Activated CD4-positive, alpha-beta T cell treated with anti-CD3 and anti-CD28 coated beads for 4 hours (primary cell): Measurements from ENCODE around the gene SS18.
"Not testable (repeated sequence)": the region's sequence is repeated elsewhere in the genome, so short reads cannot be mapped to it uniquely, and the experiment has no call there.

Source experiments
- DNase-seq, 2 donors: peaks; one replicate each; pipeline ENCODE4 v3.0.0-alpha.2; 2020

The SS18 gene

GRCh38 chr18:26090130-26091046 lies at the start of gene SS18:
SS18 (minus strand) TSS chr18:26090613; CDS start chr18:26090569, 44 bp downstream.
- DNase-seq = peak; percentile 86 to 90

GRCh38 chr18:26135548-26135947 lies 45.1 kb upstream of the SS18 start:
- DNase-seq = no peak

GRCh38 chr18:26134107-26134506 lies 43.7 kb upstream of the SS18 start:
- peak in 1 of 2 donors; percentile 20 for DNase-seq

- DNase-seq = peak; percentile 50 to 51
Measured at GRCh38 chr18:26133652-26134051, 43.2 kb upstream of the SS18 start, which contains the start of gene PSMA8. PSMA8 (plus strand) TSS chr18:26133869; CDS start chr18:26133966, 97 bp downstream.

GRCh38 chr18:26128192-26128591 lies 37.8 kb upstream of the SS18 start:
- not testable (repeated sequence) for DNase-seq

GRCh38 chr18:26127786-26128185 lies 37.4 kb upstream of the SS18 start:
- no peak for DNase-seq

GRCh38 chr18:26121994-26122393 lies 31.6 kb upstream of the SS18 start:
- DNase-seq = not testable (repeated sequence)

GRCh38 chr18:26121476-26121875 lies 31.1 kb upstream of the SS18 start:
- DNase-seq = no peak

GRCh38 chr18:26119246-26119645 lies 28.8 kb upstream of the SS18 start:
- DNase-seq = no peak

GRCh38 chr18:26104035-26104434 lies 13.6 kb upstream of the SS18 start:
- no peak for DNase-seq

GRCh38 chr18:26103579-26103978 lies 13.2 kb upstream of the SS18 start:
- peak in 1 of 2 donors; percentile 38 for DNase-seq

- no peak for DNase-seq
Measured at GRCh38 chr18:26097563-26097962, 7.2 kb upstream of the SS18 start.

- no peak for DNase-seq
Measured at GRCh38 chr18:26096852-26097251, 6.4 kb upstream of the SS18 start.

GRCh38 chr18:26091047-26091630 lies 726 bp upstream of the SS18 start:
- no peak for DNase-seq

GRCh38 chr18:26089293-26090129 lies 902 bp downstream of the SS18 start:
- DNase-seq = peak in 1 of 2 donors; percentile 4

GRCh38 chr18:26088487-26088886 lies 1.9 kb downstream of the SS18 start:
- DNase-seq = no peak

- DNase-seq = no peak
Measured at GRCh38 chr18:26086959-26087358, 3.5 kb downstream of the SS18 start.

GRCh38 chr18:26085056-26085455 lies 5.4 kb downstream of the SS18 start:
- DNase-seq = no peak

GRCh38 chr18:26083099-26083498 lies 7.3 kb downstream of the SS18 start:
- no peak for DNase-seq

GRCh38 chr18:26082475-26082874 lies 7.9 kb downstream of the SS18 start:
- DNase-seq = no peak

- DNase-seq = no peak
Measured at GRCh38 chr18:26074246-26074645, 16.2 kb downstream of the SS18 start.

- no peak for DNase-seq
Measured at GRCh38 chr18:26073758-26074157, 16.7 kb downstream of the SS18 start.

- no peak for DNase-seq
Measured at GRCh38 chr18:26071725-26072124, 18.7 kb downstream of the SS18 start.
